Tibial nerve (tissue), 4 donors: ENCODE data around the gene RAD1. TPM values are rescaled to one million over a fixed set of nuclear protein-coding genes. Genes with fewer than 3 reads are reported as not detected.

Experiments
- DNase-seq, 2 donors: peaks; one replicate each; pipeline ENCODE4 v3.0.0-alpha.2; 2019; ENCODE audit warnings: low spot score in 2 of 2
- H3K27ac ChIP-seq, 4 donors: fragments of 200-600 bp; sonication (generic) in 3 of 4; one replicate each; pipeline ENCODE4 v1.5.1; 2017 to 2019; ENCODE audit warnings: mild to moderate bottlenecking in 1 of 4
- H3K27me3 ChIP-seq, 2 donors: fragments of 200-600 bp; sonication (generic) in 1 of 2; one replicate each; pipeline versions ENCODE4 v1.5.1 to v1.6.0; 2017 to 2019
- H3K36me3 ChIP-seq, 3 donors: fragments of 200-600 bp; sonication (generic); one replicate each; pipeline ENCODE4 v1.5.1; 2018 to 2019
- H3K4me1 ChIP-seq, 4 donors: fragments of 200-600 bp; sonication (generic) in 3 of 4; one replicate each; pipeline ENCODE4 v1.5.1; 2017 to 2019
- H3K4me3 ChIP-seq, 4 donors: fragments of 200-600 bp; sonication (generic) in 3 of 4; one replicate each; pipeline ENCODE4 v1.5.1; 2017 to 2019; ENCODE audit warnings: mild to moderate bottlenecking in 1 of 4, moderate library complexity in 1 of 4
- H3K9me3 ChIP-seq, 4 donors: fragments of 200-600 bp; sonication (generic) in 3 of 4; one replicate each; pipeline ENCODE4 v1.5.1; 2017 to 2019
- EP300 ChIP-seq, 2 donors: sonication (generic); formaldehyde crosslinking; IDR thresholded peaks; one replicate each; pipeline ENCODE4 v1.6.1; 2017; ENCODE audit warnings: antibody characterized with exemption in 2 of 2, mild to moderate bottlenecking in 1 of 2
- POLR2A ChIP-seq, 2 donors: fragments of 450-650 bp; IDR thresholded peaks; one replicate each; pipeline ENCODE4 v1.6.1; 2017; ENCODE audit warnings: antibody characterized with exemption in 2 of 2, mild to moderate bottlenecking in 2 of 2, moderate library complexity in 2 of 2
- WGBS, 2 donors: methylation state at CpG; one replicate each; pipeline ENCODE4 v1.1.5; 2018; 5-methylcytosine and 5-hydroxymethylcytosine counted together
- total RNA-seq, 4 donors: library from RNA; depleted of rRNA; stranded (reverse); fragments of >200 nt; gene quantifications; one replicate each; pipeline ENCODE4 v1.1.0, GENCODE V29; 2016
- TF ChIP-seq, protein P1 (sequence below), 5 experiments: fragments of 200-600 bp in 3 of 5; fragments of 450-650 bp in 2 of 5; sonication (generic) in 3 of 5; IDR thresholded peaks; one replicate each; pipeline ENCODE4 v1.5.1; 2016 to 2019; ENCODE audit warnings: antibody characterized with exemption in 5 of 5, mild to moderate bottlenecking in 3 of 5, moderate library complexity in 2 of 5

RAD1 gene
- total RNA-seq, 4 donors from 2014 or later, result 12.3 to 22.3 (median 16.7) TPM

DNA sequence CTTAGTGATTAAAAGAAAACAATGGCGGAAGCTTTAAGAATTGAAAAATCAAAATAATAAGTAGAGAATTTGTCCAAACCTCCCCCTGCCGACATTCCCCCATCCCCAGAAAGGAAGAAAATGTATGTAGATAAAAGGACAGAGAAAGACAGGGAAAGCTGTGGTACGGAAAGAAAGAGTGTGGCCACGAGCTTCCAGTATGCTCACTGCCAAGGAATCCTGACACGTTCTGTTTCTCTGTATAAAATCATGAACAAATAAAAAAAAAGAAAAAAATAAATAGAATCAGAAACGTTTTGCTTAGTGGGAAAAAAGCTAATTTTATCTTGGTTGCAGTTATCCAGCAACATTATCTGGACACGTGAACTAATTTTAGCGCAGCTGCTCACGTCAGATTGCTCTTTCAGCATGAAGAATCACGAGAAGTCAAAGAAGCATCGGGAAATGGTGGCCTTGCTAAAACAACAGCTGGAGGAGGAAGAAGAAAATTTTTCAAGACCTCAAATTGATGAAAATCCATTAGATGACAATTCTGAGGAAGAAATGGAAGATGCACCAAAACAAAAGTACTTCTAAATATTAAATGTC, 29.2 kb upstream of the RAD1 start:
- TF ChIP-seq POLR2A (IDR thresholded peaks at IDR 0.05) (no peak), EP300 (IDR thresholded peaks at IDR 0.05) (no peak)
- TF ChIP-seq, protein P1, sequence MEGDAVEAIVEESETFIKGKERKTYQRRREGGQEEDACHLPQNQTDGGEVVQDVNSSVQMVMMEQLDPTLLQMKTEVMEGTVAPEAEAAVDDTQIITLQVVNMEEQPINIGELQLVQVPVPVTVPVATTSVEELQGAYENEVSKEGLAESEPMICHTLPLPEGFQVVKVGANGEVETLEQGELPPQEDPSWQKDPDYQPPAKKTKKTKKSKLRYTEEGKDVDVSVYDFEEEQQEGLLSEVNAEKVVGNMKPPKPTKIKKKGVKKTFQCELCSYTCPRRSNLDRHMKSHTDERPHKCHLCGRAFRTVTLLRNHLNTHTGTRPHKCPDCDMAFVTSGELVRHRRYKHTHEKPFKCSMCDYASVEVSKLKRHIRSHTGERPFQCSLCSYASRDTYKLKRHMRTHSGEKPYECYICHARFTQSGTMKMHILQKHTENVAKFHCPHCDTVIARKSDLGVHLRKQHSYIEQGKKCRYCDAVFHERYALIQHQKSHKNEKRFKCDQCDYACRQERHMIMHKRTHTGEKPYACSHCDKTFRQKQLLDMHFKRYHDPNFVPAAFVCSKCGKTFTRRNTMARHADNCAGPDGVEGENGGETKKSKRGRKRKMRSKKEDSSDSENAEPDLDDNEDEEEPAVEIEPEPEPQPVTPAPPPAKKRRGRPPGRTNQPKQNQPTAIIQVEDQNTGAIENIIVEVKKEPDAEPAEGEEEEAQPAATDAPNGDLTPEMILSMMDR (IDR thresholded peaks at IDR 0.05), result no peak
- no peaks in the 10 kb centered on the region for H3K4me1 ChIP-seq
- peaks cover 0 to 92% (median 0%) of the 10 kb centered on the region in 3 donors for H3K36me3 ChIP-seq
- H3K27ac ChIP-seq, result no peak overlapping the region
- 86 to 90% methylated on average over 11 of the region's 11 CpGs for WGBS, 2 donors
- H3K9me3 ChIP-seq, result no peaks in the 10 kb centered on the region
- no peak overlapping the region for H3K4me3 ChIP-seq
- DNase-seq, result no peak
- no peaks in the 10 kb centered on the region for H3K27me3 ChIP-seq

DNA sequence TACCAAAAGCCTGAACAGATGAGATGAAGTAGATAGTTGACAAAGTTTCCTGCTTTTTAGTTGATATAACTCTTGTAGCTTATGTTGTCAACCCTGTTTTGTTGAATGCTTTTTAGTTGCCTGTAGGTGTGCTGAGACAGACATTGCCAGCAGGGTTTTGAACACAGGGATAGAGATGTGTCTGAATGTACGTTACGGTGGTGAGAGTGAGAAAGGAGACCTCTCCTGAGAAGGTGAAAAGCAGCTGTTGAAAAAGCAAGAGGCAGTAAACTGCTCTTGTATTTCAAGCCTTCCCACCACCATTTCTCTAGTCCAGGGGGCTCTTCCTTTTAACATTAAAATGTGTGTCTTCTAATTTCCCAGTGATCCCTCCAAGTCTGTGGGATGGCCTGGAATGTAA, 28.7 kb upstream of the RAD1 start:
- Histone ChIP-seq H3K4me3 (no peak overlapping the region), H3K27me3 (no peaks in the 10 kb centered on the region), H3K27ac (no peak overlapping the region), H3K9me3 (no peaks in the 10 kb centered on the region), H3K4me1 (no peaks in the 10 kb centered on the region), H3K36me3 (peaks cover 0 to 92% (median 0%) of the 10 kb centered on the region in 3 donors)
- TF ChIP-seq POLR2A (IDR thresholded peaks at IDR 0.05) (no peak), EP300 (IDR thresholded peaks at IDR 0.05) (no peak)
- TF ChIP-seq, protein P1 (IDR thresholded peaks at IDR 0.05), result no peak
- DNase-seq, result no peak
- 96 to 98% methylated on average over 2 of the region's 2 CpGs for WGBS, 2 donors

DNA sequence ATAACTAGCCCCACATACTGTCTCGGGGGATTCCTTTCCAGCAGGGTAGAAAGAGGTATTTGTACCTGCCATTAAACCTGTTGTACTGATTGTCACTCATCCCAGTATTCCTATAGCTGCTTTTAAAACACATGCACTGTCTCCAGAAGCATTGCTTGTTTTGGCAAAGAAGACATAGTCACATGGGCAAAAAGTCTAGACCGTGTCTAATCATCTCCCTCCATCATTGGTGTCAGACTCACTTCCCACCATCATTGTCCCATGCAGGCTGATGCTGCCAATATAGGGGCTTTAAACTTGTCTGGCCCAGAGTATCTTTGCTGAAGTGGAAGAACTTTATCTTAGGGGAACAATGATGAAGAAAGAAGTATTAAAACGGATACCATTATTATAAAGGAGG, 26.6 kb upstream of the RAD1 start:
- no peak overlapping the region for H3K4me3 ChIP-seq
- H3K27me3 ChIP-seq, result no peaks in the 10 kb centered on the region
- no peaks in the 10 kb centered on the region for H3K4me1 ChIP-seq
- TF ChIP-seq, protein P1 (IDR thresholded peaks at IDR 0.05), result no peak
- no peak for TF ChIP-seq POLR2A (IDR thresholded peaks at IDR 0.05)
- TF ChIP-seq EP300 (IDR thresholded peaks at IDR 0.05), result no peak
- 74% methylated on average over 3 of the region's 3 CpGs for WGBS, 2 donors
- no peak for DNase-seq
- H3K9me3 ChIP-seq, result no peaks in the 10 kb centered on the region
- no peak overlapping the region for H3K27ac ChIP-seq
- peaks cover 0 to 95% (median 14%) of the 10 kb centered on the region in 3 donors for H3K36me3 ChIP-seq

DNA sequence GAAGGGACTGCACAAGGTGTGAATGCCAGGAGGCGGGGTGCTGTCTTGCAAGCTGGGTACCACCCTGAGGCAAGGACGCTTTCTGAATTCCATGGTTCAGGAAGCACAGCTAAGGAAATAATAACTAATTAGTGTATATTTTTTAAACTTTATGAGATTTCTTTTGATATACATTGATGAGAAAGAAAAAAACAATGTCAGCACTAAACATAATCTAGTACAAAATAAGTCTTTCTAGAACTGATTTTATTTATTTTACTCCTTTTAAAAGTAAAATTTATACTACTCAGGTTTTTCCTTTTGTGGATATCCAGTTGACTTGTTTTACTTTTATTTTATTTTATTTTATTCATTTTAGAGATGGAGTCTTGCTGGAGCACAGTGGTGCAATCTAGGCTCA, 17.6 kb upstream of the RAD1 start:
- DNase-seq, result no peak
- WGBS, 2 donors, result 90 to 98% methylated on average over 2 of the region's 2 CpGs
- no peak for TF ChIP-seq EP300 (IDR thresholded peaks at IDR 0.05)
- Histone ChIP-seq H3K27me3 (no peaks in the 10 kb centered on the region), H3K9me3 (no peaks in the 10 kb centered on the region), H3K4me1 (peaks cover 0 to 30% (median 15%) of the 10 kb centered on the region in 4 donors), H3K36me3 (peaks cover 0 to 28% (median 17%) of the 10 kb centered on the region in 3 donors), H3K27ac (no peak overlapping the region), H3K4me3 (no peak overlapping the region)

DNA sequence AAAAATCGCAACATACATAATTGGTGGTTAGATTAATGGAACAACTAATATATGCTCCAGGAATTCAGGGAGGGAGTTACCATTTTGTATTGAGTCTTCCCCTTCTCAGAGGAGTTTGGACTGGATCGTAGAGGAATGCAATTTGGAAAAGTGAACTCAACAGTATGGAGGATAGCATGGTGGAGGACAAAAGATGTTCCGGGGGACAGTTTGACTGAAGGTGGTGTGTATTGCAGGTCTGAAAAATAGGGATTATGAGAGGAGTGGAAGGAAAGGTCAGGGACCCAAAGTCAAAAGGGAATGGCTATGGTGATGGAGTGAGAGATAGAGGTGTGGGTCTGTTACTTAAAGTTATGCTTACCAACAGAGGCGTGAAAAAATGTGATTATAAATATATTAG, 15.6 kb upstream of the RAD1 start:
- no peak for TF ChIP-seq EP300 (IDR thresholded peaks at IDR 0.05)
- no peak for TF ChIP-seq POLR2A (IDR thresholded peaks at IDR 0.05)
- TF ChIP-seq, protein P1 (IDR thresholded peaks at IDR 0.05), result no peak
- Histone ChIP-seq H3K9me3 (no peaks in the 10 kb centered on the region), H3K27me3 (no peaks in the 10 kb centered on the region), H3K27ac (peak overlapping the region in 1 of 4 donors; percentile 97), H3K36me3 (peaks cover 0 to 16% (median 2%) of the 10 kb centered on the region in 3 donors), H3K4me1 (peaks cover 0 to 30% (median 15%) of the 10 kb centered on the region in 4 donors), H3K4me3 (peak overlapping the region in 2 of 4 donors; percentile 81 to 88)
- DNase-seq, result no peak
- WGBS, 2 donors, result 72 to 82% methylated on average over 4 of the region's 4 CpGs
